ENCODE results near the gene KCNB1.
A peak's percentile ranks its signal among the peaks of the same experiment; 100 is the strongest.

Gene KCNB1

DNA sequence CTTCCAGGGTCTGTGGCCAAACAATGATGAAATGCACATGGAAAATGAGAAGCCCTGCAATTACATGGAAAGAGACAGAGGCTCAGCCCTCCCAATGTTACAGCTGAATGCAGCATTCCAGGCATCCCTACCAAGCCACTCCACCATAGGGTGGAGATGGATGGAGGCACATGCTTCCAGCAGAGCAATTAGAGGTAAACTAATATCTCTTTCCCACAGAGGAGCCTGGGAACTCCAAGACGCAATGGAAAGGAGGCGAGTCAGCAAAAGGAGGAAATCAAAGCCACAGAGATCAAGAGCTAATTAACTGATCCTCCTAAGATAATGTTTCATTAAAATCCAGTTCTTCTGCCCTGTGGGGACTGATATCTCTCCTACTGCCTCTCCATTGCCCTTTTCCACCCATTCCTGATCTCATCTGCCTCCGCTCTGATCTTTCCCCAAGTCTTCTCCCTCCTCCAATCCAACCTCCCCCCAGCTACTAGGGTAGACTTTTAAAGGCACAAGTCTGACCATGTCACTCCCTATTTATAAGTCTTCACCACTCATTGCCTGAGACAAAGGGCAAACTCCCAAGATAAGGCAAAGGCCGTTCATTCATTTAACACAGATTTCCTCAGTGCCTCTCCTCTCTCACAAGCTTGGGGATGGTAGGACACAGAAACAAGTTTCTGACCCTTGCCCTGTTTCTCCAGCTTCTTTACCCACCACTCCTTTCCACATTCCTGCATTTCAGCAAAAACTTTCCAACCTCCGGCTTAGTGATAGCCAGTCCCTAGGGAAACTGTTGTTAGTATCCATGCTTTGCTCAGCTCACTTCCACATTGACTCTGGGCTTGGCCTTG lies 14.3 kb upstream of the KCNB1 start:
- no peak for DNase-seq

DNA sequence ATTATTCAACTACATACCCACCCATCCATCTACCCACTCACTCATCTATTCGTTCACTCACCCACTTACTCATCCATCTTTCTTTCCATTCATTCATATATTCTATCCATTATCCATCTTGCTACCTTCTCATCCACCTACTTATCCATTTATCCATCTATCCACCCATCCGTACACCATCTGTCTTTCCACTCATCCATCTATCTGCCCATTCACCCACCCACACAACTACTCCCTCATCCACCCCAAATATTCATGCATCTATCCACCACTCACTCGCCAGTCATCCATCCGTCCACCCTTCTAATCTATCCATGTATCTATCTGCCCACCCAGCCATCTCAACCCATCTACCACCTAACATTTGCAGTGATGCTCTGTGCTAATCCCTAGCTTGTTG lies 13.6 kb upstream of the KCNB1 start:
- no peak for DNase-seq

DNA sequence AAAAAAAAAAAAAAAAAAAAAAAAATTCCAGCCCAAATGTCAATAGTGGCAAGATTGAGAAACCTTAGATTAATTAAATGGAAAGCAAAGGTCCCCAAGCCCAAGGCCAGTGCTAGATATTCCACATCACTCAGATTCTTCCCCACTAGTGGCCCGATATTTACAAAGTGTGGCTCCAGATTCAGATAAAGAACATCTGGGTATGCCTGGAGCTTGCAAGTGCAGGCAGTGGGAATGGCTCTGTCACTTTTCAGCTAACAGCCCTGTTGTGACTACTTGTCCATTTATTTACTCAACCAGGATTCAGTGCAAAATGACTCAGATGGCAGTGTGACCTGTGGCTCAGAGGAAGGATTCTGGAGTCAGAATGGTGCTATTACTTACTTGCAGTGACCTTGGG lies 8.2 kb upstream of the KCNB1 start:
- DNase-seq, result no peak

DNA sequence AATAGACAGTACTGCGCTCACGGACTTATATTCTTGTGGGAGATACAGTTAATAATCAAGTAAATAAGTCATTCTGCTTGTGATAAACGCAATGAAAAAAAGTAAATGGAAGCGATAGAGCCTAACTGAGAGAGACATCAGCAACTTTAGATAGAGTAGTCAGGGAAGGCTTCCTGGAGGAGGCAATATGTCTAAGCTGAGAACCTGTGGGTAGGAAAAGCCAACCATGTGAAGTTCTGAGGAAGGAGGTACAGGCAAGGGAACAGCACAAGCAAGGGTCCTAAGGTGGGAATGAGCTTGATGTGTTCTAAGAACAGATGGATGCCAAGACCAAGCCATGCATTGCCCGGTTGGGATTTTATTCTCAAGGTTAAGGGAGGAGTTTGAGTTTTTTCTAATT lies 7.2 kb upstream of the KCNB1 start:
- DNase-seq, result no peak

DNA sequence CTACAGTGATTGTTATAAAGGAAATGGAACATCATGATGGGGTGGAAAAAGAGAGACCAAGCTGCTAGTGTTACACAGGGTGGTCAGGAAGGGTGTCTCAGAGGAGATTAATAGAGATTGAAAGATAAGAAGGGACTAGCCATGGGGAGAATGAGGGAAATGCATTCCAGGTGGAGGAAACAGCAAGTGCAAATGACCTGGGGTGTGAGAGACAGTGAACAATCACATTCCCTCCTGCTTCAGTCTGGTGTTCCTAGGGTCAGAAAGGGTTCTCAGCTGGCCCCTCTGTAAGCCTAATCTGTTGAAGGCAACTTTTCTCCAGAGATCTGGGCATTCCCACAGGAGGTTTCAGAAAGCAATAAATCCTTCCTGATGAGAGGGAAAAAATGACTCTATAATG lies 3.6 kb upstream of the KCNB1 start:
- no peak for DNase-seq

DNA sequence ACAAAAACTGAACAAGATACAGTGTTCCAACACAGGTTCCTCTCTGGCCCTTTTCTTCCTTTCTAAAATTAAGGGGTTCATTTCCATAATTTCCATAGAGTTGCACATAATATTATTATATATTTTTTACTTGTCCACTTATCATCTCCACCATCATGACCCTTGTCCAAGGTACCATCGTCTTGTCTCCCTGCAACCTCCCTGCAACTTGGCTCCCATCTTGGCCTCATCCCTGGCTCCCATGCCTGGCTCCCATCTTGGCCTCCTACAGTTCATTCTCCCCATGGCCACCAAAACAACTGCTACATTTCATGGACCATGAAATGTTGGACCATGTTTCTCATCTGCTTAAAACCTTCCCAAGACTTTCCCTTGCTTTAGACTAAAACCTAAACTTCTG lies 3.1 kb upstream of the KCNB1 start:
- no peak for DNase-seq

DNA sequence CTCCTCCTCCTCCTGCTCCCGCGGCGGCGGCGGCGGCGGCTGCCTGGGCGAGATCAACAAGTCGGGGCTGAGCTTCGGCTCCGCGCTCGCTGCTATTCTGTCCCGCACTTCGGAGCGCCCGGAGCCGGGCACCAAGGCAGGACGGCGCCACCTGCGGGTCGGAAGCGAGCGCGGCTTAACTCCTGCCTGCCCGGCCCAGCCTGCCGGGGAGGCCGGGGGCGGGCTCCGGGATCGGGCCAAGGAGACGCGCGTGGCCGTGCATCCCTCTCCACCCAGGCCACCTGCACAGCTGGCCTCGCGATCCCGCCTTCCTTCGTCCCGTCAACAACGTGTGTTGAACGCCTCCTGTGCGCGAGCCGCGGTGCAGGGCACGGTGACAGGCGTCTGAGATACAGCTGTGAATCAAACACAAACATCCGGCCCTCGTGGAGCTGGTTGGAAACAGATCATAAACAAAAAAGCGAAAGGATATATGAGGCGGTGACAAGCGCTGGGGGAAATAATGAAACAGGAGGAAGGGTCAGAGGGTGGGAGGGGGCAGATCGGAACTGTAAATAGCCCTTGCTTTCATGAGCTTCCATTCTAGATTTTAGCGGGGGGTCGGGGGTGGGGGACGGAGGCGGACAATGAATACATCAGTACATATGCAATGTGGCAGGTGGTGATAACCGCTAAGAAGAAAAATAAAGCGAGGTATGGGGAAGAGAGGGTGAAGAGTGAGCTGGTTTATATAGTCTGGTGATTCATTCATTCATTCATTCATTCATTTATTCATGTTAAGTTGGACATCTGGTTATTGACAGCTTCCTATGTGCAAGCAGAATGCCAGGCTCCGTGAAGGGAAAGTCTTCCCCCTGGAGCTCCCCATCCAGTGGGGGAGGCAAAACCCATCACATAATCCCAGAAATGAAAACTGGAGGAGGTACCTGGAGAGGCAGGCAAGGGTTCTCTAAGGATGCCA lies 2.0 kb upstream of the KCNB1 start:
- DNase-seq, result peak; percentile 46

DNA sequence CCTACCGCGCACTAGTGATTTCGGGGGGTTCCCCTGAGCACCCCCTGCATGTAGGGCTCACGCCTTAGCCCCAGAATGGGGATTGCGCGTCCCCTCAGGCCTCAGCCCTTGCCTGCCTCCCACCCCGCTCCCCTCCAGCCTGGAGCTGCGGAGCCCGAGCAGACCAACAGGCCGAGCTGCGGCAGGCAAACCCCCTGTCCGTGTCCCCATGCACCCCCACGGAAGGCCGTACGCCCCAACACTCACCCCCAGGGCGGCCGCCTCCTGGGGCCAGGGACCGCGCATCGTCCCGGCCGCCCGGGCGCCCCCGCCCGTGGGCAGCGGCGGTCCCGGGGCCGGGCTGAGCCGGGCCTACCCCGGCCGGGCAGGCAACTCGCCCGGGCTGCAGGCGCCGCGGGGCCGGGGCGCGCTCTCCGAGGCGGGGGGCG lies 1.2 kb upstream of the KCNB1 start:
- DNase-seq, result no peak

DNA sequence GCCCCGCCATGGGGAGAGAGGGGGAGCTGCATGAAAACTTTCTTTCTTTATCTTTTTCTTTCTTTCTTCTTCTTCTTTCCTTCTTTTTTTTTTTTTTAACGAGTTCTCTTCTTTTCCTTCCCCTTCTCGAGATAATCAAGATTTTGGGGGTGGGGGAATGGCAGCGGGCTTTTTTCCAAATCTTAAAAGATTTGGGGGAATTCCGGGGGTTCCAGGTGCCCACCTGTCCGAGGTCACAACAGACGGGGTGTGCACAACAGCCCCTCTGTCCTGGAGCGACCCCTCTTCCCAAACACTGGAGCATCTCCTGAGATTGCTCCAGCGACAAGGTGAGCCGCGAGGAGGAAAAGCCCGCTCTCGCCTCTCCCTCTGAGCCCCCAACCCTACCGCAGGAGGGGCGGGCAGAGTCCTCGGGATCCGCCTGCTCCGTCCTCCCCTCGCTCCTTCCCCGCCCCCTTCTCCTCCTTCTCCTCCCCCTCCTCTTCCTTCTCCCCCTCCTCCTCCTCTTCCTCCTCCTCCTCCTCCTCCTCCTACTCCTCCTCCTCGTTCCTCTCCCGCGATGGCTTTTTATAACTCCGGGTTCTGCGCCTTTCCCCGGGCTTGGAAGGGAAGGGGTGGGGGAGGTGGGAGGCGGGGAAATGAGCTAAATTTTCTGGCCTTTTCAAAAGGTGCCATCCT lies 689 bp upstream of the KCNB1 start:
- no peak for DNase-seq

DNA sequence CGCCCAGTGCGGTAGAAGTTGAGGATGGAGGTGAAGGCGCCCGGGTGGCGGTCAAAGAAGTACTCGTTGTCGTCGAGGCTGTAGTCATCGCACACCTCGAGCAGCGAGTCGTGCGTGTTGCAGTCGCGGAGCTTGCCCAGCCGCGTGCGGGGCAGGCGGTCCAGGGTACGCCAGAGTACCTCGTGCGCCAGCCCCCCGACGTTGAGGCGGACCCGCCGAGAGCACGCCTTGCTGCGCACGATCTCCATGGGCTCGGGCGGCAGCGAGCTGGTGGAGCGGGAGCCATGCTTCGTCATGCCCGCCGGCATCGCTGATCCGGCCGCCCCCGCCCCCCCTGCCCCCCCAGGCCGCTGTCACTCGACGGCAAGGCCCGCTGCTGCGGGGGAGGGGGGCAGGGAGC lies 295 bp downstream of the KCNB1 start:
- DNase-seq, result no peak

DNA sequence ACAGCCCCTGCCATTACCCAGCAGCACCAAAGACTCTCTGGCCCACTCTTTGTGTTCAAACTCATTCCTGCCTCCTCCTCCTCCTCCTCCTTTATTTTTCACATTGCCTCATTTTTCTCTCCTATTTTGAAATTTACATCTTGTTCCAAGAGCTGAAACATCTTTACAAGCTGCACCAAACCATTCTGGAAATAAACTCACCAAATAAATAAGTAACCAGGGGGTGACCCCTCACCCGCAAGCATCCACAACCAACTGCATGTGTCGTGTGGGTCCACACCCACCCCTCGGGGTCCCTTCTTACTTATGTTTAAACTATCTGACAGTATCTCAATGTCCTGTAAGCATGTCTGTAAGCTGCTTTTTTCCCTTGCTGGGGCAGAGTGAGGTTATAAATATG lies 1.4 kb downstream of the KCNB1 start:
- DNase-seq, result no peak

DNA sequence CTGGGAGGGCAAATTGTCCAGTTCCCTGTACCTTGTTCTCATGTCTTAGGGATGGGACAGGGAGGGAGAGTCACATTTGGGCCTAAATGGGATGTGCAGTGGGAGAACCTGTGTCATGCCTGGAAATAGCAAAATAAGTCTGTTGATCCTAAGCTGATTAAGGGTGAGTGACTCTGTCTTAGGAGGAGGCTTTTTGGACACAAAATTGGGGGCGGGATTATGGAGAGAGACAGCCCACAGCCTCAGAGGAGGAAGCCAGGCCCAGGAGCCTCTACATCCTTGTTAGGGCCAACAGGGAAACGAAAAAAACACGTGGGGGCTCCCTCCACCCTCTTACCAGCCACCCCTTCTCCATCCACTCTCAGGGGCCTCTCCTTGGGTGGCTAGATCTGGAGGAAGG lies 2.2 kb downstream of the KCNB1 start:
- DNase-seq, result no peak

DNA sequence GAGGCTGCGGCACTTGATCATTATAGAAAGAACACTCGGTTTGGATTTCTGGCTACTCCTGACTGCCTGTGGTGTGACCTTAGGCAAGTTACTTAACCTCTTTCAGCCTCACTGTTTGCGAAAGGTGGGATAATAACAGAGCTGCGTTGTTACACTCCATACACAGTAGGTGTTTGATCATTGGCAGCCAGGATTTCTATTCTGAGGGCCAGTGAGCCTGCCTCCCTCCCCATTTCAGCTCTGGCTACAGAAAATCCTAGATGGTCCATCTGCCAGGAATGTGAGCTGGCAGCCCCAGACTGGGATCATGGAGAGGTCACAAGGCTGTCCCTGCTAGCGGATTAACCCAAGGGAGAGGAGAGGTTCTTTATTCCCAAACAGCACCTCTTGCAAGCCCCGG lies 2.7 kb downstream of the KCNB1 start:
- DNase-seq, result no peak

DNA sequence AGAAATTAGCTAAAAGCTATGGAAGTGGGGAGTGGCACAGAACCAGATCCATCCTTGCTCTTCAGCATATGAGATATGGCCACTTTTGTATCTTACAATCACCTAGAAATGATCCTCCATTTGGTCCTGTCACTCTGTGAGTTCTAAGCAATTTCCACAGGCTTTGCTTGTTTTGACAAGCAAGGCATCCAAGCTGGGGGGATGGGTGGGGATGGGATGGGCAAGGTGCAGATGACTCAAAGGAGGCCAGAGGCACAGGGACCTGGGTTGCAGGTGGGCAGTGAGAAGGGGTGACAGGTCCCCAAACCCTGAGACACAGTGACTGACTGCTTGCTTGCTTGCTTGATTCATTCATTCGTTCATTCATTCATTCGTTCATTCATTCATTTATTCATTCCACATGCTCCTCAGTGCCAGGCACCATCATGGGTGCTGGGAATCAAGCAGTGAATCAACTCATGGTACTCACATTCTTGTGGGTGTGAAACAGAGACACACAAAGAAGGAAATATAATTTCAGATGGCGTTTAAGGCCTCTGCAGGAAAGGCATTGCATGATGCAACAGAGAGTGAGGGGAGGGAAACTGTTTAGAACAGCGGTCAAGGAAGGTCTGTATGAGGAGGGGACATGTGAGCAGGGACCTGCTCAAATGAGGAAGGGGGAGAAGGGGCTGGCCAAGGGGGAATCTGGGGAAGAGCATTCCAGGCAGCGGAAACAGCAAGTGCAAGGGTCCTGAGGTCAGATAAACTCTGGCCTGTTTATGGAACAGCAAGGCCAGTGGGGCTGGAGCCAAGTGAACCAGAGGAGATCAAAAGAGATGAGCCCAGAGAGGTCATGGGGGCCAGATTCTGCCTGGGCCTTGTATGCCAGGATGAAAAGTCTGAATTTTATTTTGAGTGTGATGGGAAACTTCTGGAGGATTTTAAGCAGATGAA lies 3.4 kb downstream of the KCNB1 start:
- DNase-seq, result no peak

DNA sequence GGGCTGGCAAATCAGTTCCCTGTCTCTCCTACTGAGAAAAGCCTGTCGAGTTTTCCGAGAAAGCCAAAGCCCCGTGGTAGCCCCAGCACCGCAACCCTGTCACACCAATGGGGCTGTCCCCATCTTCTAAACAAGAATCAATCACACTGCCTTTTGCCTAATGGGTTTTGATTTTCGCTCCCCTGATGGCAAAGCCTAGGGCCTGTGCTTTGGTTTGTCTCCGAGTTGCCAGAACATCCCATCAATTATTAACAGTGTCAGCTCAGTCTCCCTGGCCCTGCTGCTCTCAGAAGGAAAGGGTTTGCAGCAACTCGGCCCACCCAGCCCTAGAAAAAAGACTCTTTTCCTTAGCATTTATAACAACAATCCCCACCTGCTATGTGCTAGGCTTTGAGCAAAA lies 4.2 kb downstream of the KCNB1 start:
- no peak for DNase-seq

DNA sequence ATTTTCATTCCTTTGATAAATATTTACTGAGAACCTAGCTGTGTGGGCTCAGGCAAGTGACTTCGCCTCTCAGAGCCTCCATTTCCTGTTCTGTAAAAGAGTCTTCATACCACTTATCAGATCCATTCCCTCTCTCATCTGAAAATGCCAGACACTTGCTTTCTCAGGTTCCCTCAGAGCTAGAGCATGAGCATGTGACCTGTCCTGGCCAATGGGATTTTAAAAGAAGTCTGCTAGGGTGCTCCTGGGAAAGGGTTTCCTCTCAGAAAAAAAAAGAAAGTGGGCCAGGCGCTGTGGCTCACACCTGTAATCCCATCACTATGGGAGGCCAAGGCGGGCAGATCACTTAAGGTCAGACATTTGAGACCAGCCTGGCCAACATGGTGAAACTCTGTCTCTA lies 5.3 kb downstream of the KCNB1 start:
- DNase-seq, result no peak

DNA sequence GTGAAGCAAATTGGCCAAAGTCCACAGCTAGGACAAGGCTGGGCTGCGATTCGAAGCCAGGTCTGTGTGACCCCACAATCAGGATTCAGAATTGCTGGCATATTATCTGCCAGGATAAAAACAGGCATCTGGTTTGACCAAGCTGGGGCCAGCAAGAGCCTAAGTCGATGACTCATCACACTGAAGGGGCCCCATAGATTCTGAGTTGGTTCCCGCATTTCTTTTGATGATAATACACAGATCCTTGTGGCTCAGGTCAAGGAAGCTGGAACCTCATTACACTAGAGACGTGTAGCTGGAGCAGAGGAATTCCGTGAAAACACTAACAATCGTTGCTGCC lies 6.5 kb downstream of the KCNB1 start:
- no peak for DNase-seq

DNA sequence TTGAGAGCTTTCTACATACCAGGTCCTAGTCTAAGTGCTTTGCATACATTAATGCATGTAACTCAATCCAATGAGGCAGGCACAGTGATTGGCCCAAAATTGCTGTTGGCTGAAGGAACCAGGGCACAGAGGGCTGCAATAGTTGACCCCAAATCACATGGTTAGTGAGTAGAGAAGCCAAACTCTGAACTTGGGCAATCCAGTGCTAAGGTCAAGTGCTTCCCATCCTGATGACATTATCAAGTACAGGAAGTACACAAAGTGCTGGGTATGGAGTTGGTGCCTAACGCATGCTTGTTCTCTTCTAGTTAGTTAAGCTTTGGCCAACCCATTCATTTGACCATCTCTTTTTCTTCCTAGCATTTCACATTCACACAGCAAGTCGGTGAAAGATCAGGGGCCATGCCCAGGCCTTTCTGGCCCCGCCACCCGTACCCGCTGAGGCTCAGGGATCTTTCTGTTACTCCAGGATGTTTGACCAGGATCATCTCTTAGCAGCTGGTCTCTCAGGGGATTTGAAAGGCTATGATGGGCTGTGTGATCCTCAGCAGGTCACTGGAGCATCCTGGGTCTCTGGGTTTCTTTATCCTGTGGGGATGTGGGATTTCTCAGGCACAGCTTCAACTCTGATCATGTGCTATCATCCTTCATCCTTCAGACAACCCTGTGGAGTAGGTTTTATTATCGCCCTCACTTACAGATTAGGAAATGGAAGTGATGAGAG lies 7.0 kb downstream of the KCNB1 start:
- no peak for DNase-seq

DNA sequence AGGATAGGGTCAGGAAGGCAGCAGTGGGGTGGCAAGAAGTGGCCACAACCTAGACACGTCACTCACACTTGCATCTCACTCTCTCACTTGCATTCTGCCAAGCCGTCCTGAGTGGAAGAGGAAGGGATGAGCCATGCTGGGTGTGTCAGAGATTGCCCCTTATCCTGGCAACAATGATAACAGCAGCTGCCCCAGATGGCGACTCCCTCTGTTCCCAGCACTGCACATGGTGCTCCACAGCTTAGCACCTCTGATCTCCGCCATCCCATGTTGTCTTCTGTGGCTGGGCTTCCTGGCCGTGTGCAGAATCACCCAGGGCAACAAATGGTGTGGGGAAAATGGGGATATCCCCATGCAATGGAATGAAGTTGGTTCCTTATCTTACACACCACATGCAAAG lies 11.1 kb downstream of the KCNB1 start:
- DNase-seq, result no peak

DNA sequence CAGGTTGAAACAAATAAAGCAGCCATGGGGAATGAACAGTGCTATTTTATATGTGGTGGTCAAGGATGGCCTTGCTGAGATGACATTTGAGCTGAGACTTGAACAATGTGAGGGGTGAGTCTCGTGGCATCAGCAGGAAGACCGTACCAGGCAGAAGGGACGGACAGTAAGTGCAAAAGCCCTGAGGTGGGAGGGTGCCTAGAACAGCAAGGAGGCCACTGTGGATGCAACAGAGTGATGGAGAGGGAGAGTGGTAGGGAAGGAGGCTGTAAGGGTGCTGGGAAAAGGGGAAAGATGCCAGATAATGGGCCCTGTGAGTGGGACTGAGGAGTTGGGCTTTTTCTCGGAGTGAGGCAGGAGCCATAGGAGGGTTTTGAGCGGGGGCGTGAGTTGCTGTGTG lies 11.5 kb downstream of the KCNB1 start:
- DNase-seq, result no peak

DNA sequence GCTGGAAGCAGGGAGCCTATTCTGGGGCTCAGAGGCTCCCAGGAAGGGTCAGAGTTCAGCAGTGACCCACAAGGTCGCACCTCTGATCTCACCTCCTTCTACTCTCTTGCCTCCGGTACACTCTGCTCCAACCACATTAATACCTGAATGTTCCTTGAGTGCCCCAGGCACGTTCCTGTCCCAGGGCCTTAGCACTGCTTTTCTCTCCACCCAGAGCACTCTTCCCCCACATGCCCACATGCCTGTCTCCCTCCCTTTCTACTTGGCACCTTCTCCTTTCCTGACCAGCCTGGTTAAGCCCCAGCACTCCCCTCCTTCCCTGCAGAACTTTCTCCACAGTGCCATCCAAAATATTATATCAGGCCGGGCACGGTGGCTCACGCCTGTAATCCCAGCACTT lies 13.4 kb downstream of the KCNB1 start:
- DNase-seq, result no peak

DNA sequence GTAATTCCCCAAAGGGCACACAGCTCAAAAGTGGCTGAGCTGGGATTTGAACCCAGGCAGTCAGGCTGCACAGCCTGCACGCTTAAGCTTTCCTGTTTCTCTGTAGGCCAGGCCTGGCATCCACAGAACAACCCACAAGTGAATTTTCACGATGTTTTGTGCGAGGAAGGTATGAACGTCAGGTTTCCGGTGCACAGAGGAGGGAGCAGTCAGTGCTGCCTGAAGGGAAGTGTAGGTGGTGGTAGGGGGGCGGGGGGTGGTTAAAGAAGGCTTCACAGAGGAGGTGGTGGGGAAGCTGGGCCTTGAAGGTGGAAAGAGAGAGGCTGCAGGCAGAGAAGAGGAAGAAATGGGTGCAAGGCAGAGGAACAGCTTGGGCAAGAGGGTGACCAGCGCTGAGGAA lies 14.1 kb downstream of the KCNB1 start:
- no peak for DNase-seq

All from CD4-positive, alpha-beta T cell treated with Interleukin-17A for 1 hour (primary cell).